GM12801 (cell line): ENCODE results near the gene DLG2.

Experiments
- CTCF ChIP-seq: IDR thresholded peaks from one replicate; pipeline ENCODE4 v1.5.1; 2011; ENCODE audit warnings: control low read depth; ENCODE audit not compliant: insufficient read length; ENCODE audit errors: extremely low read depth

Gene DLG2

GRCh38 chr11:84497981-84498411, 1129.1 kb downstream of the DLG2 start:
- no peak for TF ChIP-seq CTCF

- no peak for TF ChIP-seq CTCF
Measured at GRCh38 chr11:84497181-84497580, 1130.0 kb downstream of the DLG2 start.

- TF ChIP-seq CTCF, result no peak
Measured at GRCh38 chr11:84496122-84496521, 1131.0 kb downstream of the DLG2 start.

GRCh38 chr11:84480131-84480530, 1147.0 kb downstream of the DLG2 start:
- TF ChIP-seq CTCF, result no peak

GRCh38 chr11:84476581-84476980, 1150.6 kb downstream of the DLG2 start:
- TF ChIP-seq CTCF, result no peak

- TF ChIP-seq CTCF, result no peak
Measured at GRCh38 chr11:84471501-84471900, 1155.6 kb downstream of the DLG2 start.

GRCh38 chr11:84468235-84468634, 1158.9 kb downstream of the DLG2 start:
- TF ChIP-seq CTCF, result no peak

GRCh38 chr11:84465040-84465439, 1162.1 kb downstream of the DLG2 start:
- no peak for TF ChIP-seq CTCF
